Erythroblast (primary cell): Measurements from ENCODE around the gene ABHD14A.

Experiments
- DNase-seq, 2 experiments: peaks; one replicate each; lab custom pipeline; 2025; lab: John Stamatoyannopoulos, UW
- GATA1 ChIP-seq: IDR thresholded peaks from 2 replicates; pipeline ENCODE4 v1.6.1; 2011; ENCODE audit warnings: low read depth, mild to moderate bottlenecking, control low read depth, low read length, moderate library complexity
- POLR2A ChIP-seq: IDR thresholded peaks from 2 replicates; pipeline ENCODE4 v1.6.1; 2011; ENCODE audit warnings: mild to moderate bottlenecking, low read length

Gene ABHD14A

GRCh38 chr3:51945031-51945840 is 29.6 kb upstream of the ABHD14A start:
- DNase-seq, result no peak
- no peak for TF ChIP-seq POLR2A

DNA sequence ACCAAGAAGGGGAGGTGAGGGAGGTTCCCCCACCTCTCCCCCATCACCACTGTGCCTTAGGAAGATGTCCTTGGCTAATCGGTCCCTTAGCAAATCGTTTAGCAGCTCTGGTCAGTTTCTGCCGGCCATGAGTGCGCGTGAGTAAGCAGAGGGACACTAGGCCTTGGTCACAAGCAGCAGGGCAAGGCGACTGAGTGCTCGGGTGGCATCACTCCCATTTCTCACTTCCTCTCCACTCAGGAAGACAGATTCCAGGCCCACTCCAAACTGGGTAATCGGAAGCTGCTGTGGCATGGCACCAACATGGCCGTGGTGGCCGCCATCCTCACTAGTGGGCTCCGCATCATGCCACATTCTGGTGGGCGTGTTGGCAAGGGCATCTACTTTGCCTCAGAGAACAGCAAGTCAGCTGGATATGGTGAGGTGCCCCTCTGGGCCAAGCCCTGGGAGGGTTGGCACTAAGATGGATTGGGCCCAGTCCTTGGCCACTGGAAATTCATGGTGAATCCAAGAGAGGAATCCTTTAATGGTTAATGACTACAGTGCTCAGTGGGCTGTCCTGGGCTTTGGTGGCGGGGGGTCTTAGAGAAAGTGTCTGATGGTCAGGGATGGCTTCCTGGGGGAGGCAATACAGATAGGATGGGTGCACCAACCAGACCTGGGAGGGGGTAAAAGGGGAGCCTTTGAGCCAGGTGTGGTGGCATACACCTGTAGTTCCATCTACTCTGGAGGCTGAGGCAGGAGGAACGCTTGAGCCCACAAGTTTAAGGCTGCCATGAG is 28.7 kb upstream of the ABHD14A start:
- DNase-seq, result no peak
- TF ChIP-seq GATA1 (no peak), POLR2A (no peak)

GRCh38 chr3:51946796-51947195 is 28.1 kb upstream of the ABHD14A start:
- TF ChIP-seq POLR2A, result no peak
- TF ChIP-seq GATA1, result no peak
- no peak for DNase-seq

- no peak for DNase-seq
- no peak for TF ChIP-seq GATA1
- TF ChIP-seq POLR2A, result no peak
Observed at GRCh38 chr3:51947215-51947900, 27.5 kb upstream of the ABHD14A start.

- DNase-seq, result no peak
- no peak for TF ChIP-seq GATA1
- no peak for TF ChIP-seq POLR2A
Observed at GRCh38 chr3:51948016-51948580, 26.8 kb upstream of the ABHD14A start.

- DNase-seq, result no peak
- TF ChIP-seq GATA1, result no peak
- TF ChIP-seq POLR2A, result no peak
Observed at GRCh38 chr3:51949121-51949520, 25.7 kb upstream of the ABHD14A start.

- TF ChIP-seq POLR2A (no peak), GATA1 (no peak)
- no peak for DNase-seq
Observed at GRCh38 chr3:51950899-51951298, 24.0 kb upstream of the ABHD14A start.

DNA sequence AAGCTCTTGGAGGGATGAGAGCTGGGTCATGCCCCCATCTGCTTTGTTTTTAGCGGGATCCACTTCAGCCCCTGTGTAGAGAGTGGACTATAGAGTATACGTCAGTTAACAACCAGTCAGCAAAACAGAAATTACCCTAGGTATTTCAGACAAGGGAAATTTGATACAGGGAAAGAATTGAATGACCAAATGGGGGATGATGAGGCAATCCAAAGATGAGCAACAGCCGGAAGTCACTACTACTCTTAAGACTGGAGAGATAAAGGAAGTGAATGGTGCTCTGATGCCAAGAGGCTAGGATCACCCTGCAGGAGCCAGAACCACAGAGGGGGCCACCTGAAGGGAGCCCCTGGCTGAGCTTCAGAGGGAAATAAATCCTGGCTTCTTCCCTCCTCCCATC is 21.4 kb upstream of the ABHD14A start:
- DNase-seq, result no peak
- TF ChIP-seq POLR2A, result no peak
- no peak for TF ChIP-seq GATA1

DNA sequence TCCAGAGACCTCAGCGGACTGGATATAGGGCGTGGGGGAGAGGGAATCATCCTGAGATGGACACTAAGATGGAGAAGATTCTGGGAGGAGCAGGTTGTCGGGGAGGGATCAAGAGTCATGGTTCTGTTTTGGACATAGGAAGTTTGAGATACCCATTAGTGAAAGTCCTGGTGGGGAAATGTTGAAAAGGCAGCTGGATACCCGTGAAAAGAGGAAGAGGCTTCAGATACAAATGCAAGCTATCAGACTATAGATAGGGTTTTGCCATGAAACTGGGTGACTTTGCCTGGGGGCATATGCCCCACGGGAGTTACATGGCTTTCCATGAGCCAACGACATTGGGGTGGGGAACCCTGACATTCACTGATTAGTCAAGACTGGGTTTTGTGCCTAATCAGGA is 20.8 kb upstream of the ABHD14A start:
- TF ChIP-seq POLR2A (no peak), GATA1 (no peak)

DNA sequence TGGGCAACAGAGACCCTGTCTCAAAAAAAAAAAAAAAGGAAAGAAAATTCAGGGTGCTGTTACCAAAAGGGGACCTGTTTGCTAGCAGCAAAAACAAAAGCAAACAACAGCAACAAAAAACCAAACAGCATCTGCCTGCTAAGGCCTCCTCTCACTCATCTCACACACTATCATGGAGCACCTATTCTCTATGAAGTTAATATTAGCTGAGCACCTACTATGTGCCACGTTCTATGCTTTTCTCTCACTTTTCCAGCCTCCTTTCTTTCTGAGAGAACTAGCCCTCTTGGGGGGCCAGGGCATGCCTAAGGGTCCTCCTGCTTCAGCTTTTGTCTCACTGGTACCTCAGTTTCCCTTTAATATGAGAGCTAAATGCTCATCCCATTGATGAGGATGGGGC is 20.2 kb upstream of the ABHD14A start:
- DNase-seq, result no peak
- no peak for TF ChIP-seq GATA1
- no peak for TF ChIP-seq POLR2A

More for the DNA sequence above, 20.8 kb upstream of the ABHD14A start:
- no peak for DNase-seq

DNA sequence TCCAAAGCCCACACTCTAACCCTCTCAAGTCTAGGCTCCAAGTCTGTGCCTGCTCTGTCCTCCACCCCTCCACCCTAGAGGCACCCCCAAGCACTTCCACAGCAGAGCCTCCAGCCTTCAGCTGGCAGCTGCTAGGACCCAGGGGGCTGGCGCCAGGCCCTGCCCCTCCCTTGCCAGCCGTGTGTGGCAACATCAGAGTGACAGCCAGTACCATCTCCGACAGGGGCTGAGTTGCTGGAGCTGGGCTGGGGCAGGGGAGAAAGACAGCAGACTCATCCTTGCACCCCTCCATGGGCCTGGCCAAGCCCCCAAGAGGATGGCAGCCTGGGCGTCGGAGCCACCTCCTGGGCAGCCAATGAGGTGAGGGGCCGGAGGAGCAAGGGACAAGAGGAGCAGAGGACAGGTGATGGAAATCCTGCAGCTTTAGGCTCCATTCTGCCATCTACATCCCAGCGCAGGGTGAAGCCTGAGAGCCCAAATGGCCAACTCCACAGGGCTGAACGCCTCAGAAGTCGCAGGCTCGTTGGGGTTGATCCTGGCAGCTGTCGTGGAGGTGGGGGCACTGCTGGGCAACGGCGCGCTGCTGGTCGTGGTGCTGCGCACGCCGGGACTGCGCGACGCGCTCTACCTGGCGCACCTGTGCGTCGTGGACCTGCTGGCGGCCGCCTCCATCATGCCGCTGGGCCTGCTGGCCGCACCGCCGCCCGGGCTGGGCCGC is 19.5 kb upstream of the ABHD14A start, which contains the start of gene GPR62:
Gene GPR62, plus strand, starts transcription at position 207 of the 718 bp plus-strand sequence. Its CDS starts 272 bp downstream, at position 479.
- DNase-seq, result no peak
- TF ChIP-seq GATA1, result no peak
- no peak for TF ChIP-seq POLR2A

GRCh38 chr3:51955893-51956770 is 18.7 kb upstream of the ABHD14A start:
- peak; percentile 52 to 63 for DNase-seq
- TF ChIP-seq POLR2A (no peak), GATA1 (no peak)
